ENCODE data around the gene PARD3. TPM values are rescaled to one million over a fixed set of nuclear protein-coding genes. Genes with fewer than 3 reads are reported as not detected.
"Not testable (repeated sequence)": the region's sequence is repeated elsewhere in the genome, so short reads cannot be mapped to it uniquely, and the experiment has no call there.

The PARD3 gene
- total RNA-seq, 1 donor from 2014 or later, result 29.4 TPM

DNA sequence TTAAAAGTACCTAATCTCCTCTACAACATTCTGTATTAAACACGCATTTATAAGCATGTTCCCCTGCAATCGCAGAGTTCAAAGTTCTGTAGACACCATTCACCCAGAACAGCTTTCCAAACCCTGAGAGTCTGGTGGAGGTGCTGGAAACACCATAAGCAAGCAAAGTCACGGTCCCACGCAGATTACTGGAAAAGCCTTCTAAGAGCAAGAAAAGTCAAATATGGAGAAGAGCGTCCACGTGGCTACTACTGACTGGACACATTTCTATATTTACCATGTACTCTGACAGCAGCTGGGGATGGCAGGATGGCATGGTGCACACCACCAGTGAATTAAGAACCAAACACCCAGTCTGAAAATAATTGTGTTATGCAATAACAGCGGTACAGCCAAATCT lies 97.7 kb downstream of the PARD3 start:
- no peak for DNase-seq (ENCODE audit: low read depth in 2 of 2)

- no peak for DNase-seq (ENCODE audit: low read depth in 2 of 2)
Observed at GRCh38 chr10:34716958-34717357, 98.1 kb downstream of the PARD3 start.

DNA sequence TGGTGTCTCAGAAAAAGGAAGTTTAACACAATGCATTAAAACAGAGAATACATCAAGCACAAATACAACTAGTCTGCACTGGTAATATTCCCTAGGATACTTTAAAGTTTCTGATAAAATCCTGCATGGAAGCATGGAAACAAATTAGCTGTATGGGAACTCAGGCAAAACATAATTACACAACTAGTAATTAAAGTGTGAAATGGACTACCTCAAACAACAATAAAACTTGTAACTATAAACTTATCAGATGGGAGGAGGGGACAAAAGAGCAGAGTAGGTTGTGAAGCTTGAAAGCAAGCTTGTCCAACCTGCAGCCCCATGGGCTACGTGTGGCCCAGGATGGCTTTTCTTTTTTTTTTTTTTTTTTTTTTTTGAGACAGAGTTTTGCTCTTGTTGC lies 98.9 kb downstream of the PARD3 start:
- DNase-seq (ENCODE audit: low read depth in 2 of 2), result no peak

- no peak for DNase-seq (ENCODE audit: low read depth in 2 of 2)
Observed at GRCh38 chr10:34715511-34716187, 99.4 kb downstream of the PARD3 start.

DNA sequence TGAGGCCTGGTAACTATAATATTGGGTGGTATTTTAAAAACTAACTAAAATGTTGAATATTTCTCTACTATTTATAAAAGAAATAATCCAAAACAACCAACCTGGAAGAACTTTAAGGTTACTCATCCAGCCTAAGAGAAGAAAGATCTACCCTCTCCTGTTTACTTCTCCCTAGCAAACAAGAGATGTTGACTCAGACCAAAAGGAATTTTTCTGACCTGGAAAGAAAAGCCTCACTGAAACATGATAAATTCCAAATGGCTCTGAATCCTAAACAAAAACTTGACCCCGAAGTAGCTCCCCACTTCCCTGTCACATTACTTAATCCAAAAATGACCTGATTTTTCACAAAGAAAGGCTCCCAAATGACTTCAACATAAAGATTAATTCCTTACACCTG lies 101.2 kb downstream of the PARD3 start:
- DNase-seq (ENCODE audit: low read depth in 2 of 2), result peak in 1 of 2 donors; percentile 23

DNA sequence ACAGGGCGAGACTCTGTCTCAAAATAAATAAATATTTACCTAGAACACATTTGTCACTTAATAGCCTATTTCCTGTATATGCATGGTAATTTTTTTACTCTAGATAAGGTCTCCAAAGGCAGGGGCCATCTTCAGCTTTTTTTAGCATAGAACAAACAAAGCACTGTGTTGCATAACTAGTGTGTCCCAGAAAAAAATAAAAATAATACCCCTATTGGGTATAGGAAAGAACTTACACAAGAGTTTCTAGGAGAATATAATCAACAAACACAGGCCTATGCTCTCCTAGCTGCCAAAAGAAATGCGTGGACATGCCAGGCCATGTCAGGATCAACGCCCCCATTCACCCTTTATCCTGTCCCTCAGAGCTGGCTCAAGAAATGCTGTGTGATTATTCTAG lies 103.6 kb downstream of the PARD3 start:
- peak in 1 of 2 donors; percentile 59 for DNase-seq (ENCODE audit: low read depth in 2 of 2)

DNA sequence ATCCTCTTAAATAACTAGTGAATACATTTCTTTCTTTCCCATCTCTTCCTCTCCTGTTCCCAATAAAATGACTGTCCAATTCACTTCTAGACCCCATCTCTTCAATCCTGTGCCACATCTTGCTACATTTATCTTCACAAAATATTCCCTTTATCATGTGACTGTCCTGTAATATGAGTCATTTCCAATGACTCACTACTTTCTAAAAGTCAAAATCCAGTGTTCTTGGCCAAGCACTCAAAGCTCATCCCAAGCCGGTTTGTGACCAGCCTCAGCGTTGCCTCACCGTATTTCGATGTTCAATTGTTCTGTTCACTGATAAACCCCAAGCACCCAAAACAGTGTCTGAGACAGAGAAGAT lies 104.7 kb downstream of the PARD3 start:
- DNase-seq (ENCODE audit: low read depth in 2 of 2), result peak; percentile 43 to 50

- DNase-seq (ENCODE audit: low read depth in 2 of 2), result peak; percentile 15 to 45
Observed at GRCh38 chr10:34709637-34710390, 105.3 kb downstream of the PARD3 start.

DNA sequence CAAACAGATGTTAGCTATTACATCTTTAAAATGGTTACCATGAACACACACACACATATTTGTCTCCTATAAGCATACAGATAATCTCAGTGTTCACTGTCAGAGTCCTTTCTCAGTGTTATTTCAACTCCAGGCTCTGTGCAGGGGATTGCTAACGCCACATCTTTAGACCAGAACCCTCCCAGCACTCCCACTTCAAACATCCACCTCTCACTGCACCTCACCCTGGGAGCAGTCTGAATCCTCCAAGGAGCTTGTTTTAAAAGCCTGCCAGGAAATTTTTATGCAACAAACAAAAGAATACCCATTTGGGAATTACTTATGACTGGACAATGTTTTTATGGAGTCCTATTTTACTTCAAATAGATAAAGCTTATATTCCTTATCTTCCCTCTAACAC lies 107.4 kb downstream of the PARD3 start:
- no peak for DNase-seq (ENCODE audit: low read depth in 2 of 2)

DNA sequence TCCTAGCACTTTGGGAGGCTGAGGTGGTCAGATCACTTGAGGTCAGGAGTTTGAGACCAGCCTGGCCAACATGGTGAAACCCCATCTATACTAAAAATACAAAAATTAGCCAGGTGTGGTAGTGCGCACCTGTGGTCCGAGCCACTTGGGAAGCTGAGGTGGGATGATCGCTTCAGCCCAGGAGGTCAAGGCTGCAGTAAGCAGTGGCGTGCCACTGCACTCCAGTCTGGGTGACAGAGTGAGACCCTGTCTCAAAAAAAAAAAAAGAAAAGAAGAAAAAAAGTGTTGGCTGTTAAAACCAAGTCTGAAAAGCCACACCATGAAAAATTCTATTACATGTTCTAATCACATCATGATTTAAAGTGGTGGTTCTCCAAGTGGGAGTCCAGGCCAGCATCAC lies 108.1 kb downstream of the PARD3 start:
- not testable (repeated sequence) for DNase-seq (ENCODE audit: low read depth in 2 of 2)

DNA sequence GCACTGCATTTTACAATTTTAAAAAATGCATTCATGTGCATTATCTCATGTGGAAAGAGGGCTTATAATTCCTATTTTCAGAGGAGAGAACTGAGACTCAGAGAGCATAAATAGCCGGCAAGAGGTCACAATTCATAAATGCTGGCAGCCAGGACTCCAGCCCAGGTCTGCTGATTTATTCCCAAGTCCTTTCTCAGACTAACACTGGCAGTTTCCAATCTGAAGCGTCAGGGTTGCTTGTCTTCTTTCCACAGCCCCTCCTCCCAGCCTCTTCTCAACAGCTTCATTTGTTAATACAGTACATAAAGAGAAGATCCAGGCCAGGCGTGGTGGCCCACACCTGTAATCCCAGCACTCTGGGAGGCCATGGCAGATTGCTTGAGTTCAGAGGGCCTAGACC lies 108.9 kb downstream of the PARD3 start:
- DNase-seq (ENCODE audit: low read depth in 2 of 2), result no peak

- no peak for DNase-seq (ENCODE audit: low read depth in 2 of 2)
Observed at GRCh38 chr10:34705563-34705962, 109.5 kb downstream of the PARD3 start.

DNA sequence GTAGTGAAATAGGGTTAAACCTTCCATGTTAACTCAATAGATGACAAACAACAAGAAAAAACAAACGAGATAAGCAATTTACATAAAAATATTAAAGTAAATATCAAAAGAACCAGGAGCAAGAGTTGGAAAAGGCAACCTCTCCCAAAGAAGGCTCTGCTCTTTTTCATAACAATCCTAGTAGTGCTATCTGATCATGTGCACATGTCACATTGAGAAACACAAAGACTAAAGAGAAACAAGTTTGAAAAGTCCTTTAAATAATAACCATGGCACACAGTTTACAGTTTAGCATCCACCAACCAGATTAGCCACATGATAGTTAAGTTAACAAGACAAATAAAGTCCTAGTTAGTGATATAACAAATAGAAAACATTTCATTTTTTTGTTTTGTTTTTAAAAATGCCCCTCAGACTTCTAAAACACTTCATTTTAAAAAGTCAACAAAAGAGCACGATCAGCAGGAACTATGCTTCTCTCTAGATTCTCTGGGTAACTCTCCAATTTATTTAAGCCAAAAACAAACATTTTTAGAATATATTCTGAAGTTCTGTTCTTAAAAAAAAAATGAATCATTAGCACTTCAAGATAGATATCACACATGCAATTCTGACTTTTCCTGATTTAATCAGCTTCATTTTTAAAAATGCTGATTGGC lies 110.4 kb downstream of the PARD3 start:
- no peak for DNase-seq (ENCODE audit: low read depth in 2 of 2)

DNA sequence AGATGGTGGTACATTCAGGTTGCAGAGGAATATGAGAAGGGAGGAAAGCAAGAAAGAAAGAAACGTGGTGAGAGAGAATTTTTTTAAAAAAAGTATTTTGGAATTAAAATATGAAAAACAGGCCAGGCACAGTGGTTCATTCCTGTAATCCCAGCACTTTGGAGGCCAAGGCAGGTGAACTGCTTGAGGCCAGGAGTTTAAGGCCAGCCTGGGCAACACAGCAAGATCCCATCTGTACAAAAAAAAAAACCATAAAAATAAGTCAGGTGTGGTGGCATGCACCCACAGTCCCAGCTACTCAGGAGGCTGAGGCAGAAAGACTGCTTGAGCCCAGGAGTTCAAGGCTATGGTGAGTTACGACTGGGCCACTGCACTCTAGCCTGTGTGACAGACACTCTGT lies 112.1 kb downstream of the PARD3 start:
- no peak for DNase-seq (ENCODE audit: low read depth in 2 of 2)

GRCh38 chr10:34702093-34702937 lies 112.8 kb downstream of the PARD3 start:
- no peak for DNase-seq (ENCODE audit: low read depth in 2 of 2)

- DNase-seq (ENCODE audit: low read depth in 2 of 2), result no peak
Observed at GRCh38 chr10:34701194-34701593, 113.9 kb downstream of the PARD3 start.

DNA sequence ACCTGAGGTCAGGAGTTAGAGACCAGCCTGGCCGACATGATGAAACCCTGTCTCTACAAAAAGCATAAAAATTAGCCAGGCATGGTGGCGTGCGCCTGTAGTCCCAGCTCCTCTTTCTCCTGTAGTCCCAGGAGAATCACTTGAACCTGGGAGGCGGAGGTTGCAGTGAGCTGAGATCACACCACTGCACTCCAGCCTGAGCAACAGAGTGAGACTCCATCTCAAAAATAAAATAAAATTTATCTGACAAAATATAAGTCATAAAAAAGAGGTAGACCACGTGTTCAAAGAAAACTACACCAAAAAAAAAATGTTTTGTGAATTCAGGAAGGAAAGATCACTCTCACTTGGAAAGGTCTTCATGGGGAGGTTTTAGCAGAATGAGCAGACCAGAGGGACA lies 114.3 kb downstream of the PARD3 start:
- peak in 1 of 2 donors; percentile 30 for DNase-seq (ENCODE audit: low read depth in 2 of 2)

- no peak for DNase-seq (ENCODE audit: low read depth in 2 of 2)
Observed at GRCh38 chr10:34699904-34700517, 115.1 kb downstream of the PARD3 start.

DNA sequence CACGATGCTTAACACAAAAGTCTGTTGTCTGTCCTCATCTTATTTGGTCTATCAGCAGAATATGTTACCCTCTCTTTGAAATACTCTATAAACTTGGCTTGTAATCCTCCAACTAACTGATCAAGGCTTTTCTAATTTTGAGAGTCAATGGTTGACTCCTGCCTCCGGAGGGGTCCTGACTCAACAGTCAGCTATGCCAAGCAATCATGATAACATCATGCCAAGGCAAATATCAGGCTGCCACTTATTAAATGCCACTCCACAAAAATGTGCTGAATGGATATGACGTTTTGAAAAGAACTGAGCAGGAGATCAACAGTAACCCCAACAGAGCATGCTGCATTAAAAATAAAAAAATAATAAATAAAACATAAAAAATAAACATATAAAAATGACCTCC lies 116.1 kb downstream of the PARD3 start:
- peak; percentile 47 to 63 for DNase-seq (ENCODE audit: low read depth in 2 of 2)

DNA sequence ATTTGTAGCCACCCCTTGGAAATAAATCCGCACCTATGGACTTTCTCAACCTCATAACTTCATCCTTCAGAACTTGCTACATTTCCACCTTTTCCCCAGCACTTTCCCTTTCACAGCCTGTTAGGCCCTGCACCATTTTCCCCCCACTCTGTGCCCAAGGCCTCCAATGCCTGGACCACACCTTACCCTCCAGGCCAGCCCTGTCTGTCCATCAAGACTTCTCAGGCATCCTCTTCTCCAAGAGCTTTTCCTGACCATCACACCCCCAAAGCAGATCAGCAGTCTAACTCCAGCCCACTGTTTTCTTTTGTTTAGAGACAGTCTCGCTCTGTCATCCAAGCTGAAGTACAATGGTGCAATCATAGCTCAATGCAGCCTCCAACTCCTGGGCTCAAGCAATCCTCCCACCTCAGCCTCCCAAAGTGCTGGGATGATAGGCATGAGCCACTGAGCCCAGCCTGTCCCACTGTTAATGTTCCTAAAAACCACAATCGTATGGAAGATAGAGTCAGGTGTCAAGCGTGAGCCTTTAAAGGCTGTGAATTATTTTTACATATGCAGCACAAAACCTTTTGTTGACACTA lies 116.8 kb downstream of the PARD3 start:
- no peak for DNase-seq (ENCODE audit: low read depth in 2 of 2)

All from lung microvascular endothelial cell (primary cell).